Keratinocyte (primary cell): ENCODE measurements around the gene NUP205. TPM values are rescaled to one million over a fixed set of nuclear protein-coding genes. Genes with fewer than 3 reads are reported as not detected.

Source experiments
- DNase-seq: peaks from one replicate; pipeline ENCODE4 v3.0.0-alpha.2; 2011; ENCODE audit warnings: low read depth, missing footprints, low spot score
- FAIRE-seq: peaks from 2 replicates; lab custom pipeline; 2011; peaks lifted over from hg19 to GRCh38; lab: Jason Lieb, UNC
- H2AFZ ChIP-seq: 2 replicates; pipeline ENCODE4 v1.6.0; 2012; ENCODE audit warnings: low read length, control low read depth, inconsistent platforms; ENCODE audit not compliant: control insufficient read depth
- H3K27ac ChIP-seq: 2 replicates; pipeline ENCODE4 v1.5.1; 2011; ENCODE audit warnings: low read length; ENCODE audit not compliant: control insufficient read depth, insufficient read depth
- H3K27me3 ChIP-seq: 3 replicates; pipeline ENCODE4 v1.6.0; 2011; ENCODE audit warnings: low read length; ENCODE audit not compliant: control insufficient read depth, insufficient read depth; ENCODE audit errors: extremely low read depth
- H3K36me3 ChIP-seq, 2 experiments: 2 replicates in 1 of 2; 3 replicates in 1 of 2; pipeline ENCODE4 v1.5.1; 2011; ENCODE audit warnings: low read length in 2 of 2, mild to moderate bottlenecking in 1 of 2; ENCODE audit not compliant: control insufficient read depth in 2 of 2, insufficient read depth in 2 of 2; ENCODE audit errors: extremely low read depth in 1 of 2
- H3K4me1 ChIP-seq: 3 replicates; pipeline ENCODE4 v1.5.1; 2011; ENCODE audit warnings: low read length; ENCODE audit not compliant: control insufficient read depth, insufficient read depth; ENCODE audit errors: extremely low read depth
- H3K4me2 ChIP-seq: 3 replicates; pipeline ENCODE4 v1.6.0; 2011; ENCODE audit warnings: low read depth, low read length; ENCODE audit not compliant: control insufficient read depth, insufficient read depth; ENCODE audit errors: extremely low read depth
- H3K4me3 ChIP-seq, 3 experiments: fragments of 200-600 bp in 1 of 3; sonication (generic) in 1 of 3; 2 replicates in 2 of 3; 3 replicates in 1 of 3; pipeline ENCODE4 v1.5.1; 2011 to 2016; ENCODE audit warnings: low read length in 3 of 3, mild to moderate bottlenecking in 3 of 3, control low read depth in 2 of 3, inconsistent platforms in 1 of 3, low read depth in 1 of 3, mixed read lengths in 1 of 3, mixed run types in 1 of 3, moderate library complexity in 1 of 3; ENCODE audit not compliant: control insufficient read depth in 2 of 3, insufficient read depth in 2 of 3; ENCODE audit errors: extremely low read depth in 1 of 3
- H3K79me2 ChIP-seq: 2 replicates; pipeline ENCODE4 v1.6.0; 2012; ENCODE audit warnings: low read length; ENCODE audit not compliant: control insufficient read depth, insufficient read depth
- H3K9ac ChIP-seq: 3 replicates; pipeline ENCODE4 v1.6.0; 2011; ENCODE audit warnings: low read length; ENCODE audit not compliant: control insufficient read depth, insufficient read depth; ENCODE audit errors: extremely low read depth
- H3K9me1 ChIP-seq: 3 replicates; pipeline ENCODE4 v1.6.0; 2011; ENCODE audit warnings: low read length; ENCODE audit not compliant: control insufficient read depth, insufficient read depth; ENCODE audit errors: extremely low read depth
- H3K9me3 ChIP-seq: 2 replicates; pipeline ENCODE4 v1.5.1; 2012; ENCODE audit warnings: low read depth, low read length; ENCODE audit not compliant: control insufficient read depth
- H4K20me1 ChIP-seq: 3 replicates; pipeline ENCODE4 v1.6.0; 2011; ENCODE audit warnings: low read length; ENCODE audit not compliant: control insufficient read depth, insufficient read depth; ENCODE audit errors: extremely low read depth
- EZH2 ChIP-seq: IDR thresholded peaks from one replicate; pipeline ENCODE4 v1.6.1; 2012; ENCODE audit warnings: inconsistent platforms, mild to moderate bottlenecking, low read length, moderate library complexity
- dilution Hi-C: fragments of 300-500 bp; cut with MboI; formaldehyde crosslinking; loops from one replicate; pipeline ENCODE4 v1.7.0; 2020; ENCODE audit warnings: low sequenced_read_pairs; ENCODE audit not compliant: extremely low pct_ligation_motif_present
- polyA plus RNA-seq, 5 experiments: library from polyadenylated mRNA; depleted of rRNA in 3 of 5; stranded (reverse) in 3 of 5; stranded (forward) in 1 of 5; unstranded in 1 of 5; fragments of >200 nt; gene quantifications; 1 replicate in 1 of 5; 2 replicates in 3 of 5; 3 replicates in 1 of 5; pipeline versions ENCODE4 v1.2.1 to v1.2.3, GENCODE V29; 2011 to 2012; ENCODE audit warnings: missing spikeins in 2 of 5, low read depth in 1 of 5, low replicate concordance in 1 of 5
- TF ChIP-seq, protein P1 (sequence below), 3 experiments: IDR thresholded peaks in 1 of 3; conservative IDR thresholded peaks in 1 of 3; optimal IDR thresholded peaks in 1 of 3; 2 replicates in 2 of 3; 3 replicates in 1 of 3; pipeline versions ENCODE3 to v1.5.1; 2011; ENCODE audit warnings: low read length in 3 of 3, mild to moderate bottlenecking in 3 of 3, moderate library complexity in 2 of 3, control low read depth in 1 of 3, inconsistent platforms in 1 of 3; ENCODE audit not compliant: insufficient read depth in 2 of 3; ENCODE audit errors: extremely low read depth in 1 of 3

The NUP205 gene
- polyA plus RNA-seq, 1 donor (not counting 4 experiments of a cell fraction or from before 2014, with no cell fraction given), result 74.6 TPM

DNA sequence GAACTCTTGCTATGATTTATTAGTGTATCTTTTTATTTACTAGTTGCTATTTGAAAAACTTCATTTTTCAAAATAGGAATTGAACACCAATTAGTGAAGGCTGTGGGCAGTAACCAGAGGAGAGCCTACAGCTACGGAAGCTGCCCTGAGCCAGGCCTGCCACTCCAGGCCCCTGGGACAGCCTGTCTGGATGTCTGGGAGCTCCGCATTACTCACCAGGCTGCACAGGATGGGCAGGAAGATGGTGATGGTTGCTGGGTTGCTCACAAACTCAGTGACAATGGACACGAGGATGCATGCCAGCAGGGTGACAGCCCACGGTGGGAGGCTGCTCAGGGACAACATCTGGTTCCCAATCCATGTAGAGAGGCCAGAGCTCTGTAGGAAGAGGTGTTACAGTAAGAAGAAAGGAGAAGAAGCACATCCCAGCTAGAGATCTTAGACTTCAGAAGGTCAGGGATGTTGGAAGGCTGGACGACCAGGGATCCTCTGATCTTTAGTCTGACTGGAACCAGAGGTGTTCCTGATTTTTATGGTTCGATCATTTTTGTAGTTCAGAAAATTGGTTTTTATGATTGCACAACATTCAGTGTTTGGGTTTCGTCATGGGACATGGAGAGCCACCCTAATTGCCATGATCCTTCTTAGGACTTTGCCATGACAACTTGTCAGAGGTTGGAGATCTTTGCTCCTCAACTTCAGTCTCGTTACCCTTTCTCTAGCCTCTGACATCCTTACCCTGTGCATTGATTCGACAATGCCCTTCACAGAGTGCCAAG, 127.8 kb downstream of the NUP205 start:
- dilution Hi-C loops, result no loop called here
- no peak for FAIRE-seq
- no peak overlapping the region for H3K4me2 ChIP-seq

DNA sequence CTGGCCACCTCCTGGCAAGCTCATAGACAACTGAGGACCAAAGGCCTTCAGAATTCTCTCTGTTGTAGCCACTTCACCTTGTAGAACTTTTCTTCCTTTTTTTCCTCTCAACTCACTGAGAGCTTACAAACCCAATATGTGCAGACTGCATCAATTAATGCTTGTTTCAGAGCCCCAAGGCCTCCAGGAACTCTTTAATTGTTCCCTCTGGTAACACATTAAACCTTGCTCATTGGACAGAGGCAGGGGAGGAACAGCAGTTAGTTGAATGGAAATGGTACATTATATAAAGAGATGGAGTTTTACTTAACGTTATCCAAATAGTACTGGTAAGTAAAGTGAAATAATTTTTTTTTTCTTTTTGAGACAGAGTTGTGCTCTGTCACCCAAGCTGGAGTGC, 129.7 kb downstream of the NUP205 start:
- dilution Hi-C loops, result no loop called here
- Histone ChIP-seq H3K4me1 (peaks cover 34% of the 10 kb centered on the region), H3K36me3 (peaks cover 5 to 6% of the 10 kb centered on the region in 2 experiments), H4K20me1 (no peaks in the 10 kb centered on the region), H3K79me2 (peaks cover 1% of the 10 kb centered on the region), H3K27ac (no peak overlapping the region), H3K4me3 (no peak overlapping the region), H2AFZ (no peak overlapping the region), H3K9ac (no peak overlapping the region), H3K27me3 (no peaks in the 10 kb centered on the region), H3K4me2 (no peak overlapping the region), H3K9me1 (no peaks in the 10 kb centered on the region), H3K9me3 (no peaks in the 10 kb centered on the region)
- TF ChIP-seq, protein P1, sequence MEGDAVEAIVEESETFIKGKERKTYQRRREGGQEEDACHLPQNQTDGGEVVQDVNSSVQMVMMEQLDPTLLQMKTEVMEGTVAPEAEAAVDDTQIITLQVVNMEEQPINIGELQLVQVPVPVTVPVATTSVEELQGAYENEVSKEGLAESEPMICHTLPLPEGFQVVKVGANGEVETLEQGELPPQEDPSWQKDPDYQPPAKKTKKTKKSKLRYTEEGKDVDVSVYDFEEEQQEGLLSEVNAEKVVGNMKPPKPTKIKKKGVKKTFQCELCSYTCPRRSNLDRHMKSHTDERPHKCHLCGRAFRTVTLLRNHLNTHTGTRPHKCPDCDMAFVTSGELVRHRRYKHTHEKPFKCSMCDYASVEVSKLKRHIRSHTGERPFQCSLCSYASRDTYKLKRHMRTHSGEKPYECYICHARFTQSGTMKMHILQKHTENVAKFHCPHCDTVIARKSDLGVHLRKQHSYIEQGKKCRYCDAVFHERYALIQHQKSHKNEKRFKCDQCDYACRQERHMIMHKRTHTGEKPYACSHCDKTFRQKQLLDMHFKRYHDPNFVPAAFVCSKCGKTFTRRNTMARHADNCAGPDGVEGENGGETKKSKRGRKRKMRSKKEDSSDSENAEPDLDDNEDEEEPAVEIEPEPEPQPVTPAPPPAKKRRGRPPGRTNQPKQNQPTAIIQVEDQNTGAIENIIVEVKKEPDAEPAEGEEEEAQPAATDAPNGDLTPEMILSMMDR (optimal IDR thresholded peaks at IDR 0.05 in 1 of 3, IDR thresholded peaks at IDR 0.05 in 1 of 3, conservative IDR thresholded peaks at IDR 0.05 in 1 of 3; ENCODE audit: extremely low read depth in 1 of 3, insufficient read depth in 2 of 3, low read length in 3 of 3), result no peak
- no peak for TF ChIP-seq EZH2
- no peak for DNase-seq
- FAIRE-seq, result no peak

More for the DNA sequence above, 127.8 kb downstream of the NUP205 start:
- Histone ChIP-seq H3K9me1 (no peaks in the 10 kb centered on the region), H3K27me3 (no peaks in the 10 kb centered on the region), H3K9me3 (no peaks in the 10 kb centered on the region), H4K20me1 (no peaks in the 10 kb centered on the region), H2AFZ (no peak overlapping the region), H3K79me2 (peaks cover 1% of the 10 kb centered on the region), H3K27ac (no peak overlapping the region), H3K4me3 (no peak overlapping the region), H3K36me3 (peaks cover 6 to 7% of the 10 kb centered on the region in 2 experiments), H3K9ac (no peak overlapping the region), H3K4me1 (peaks cover 32% of the 10 kb centered on the region)
- TF ChIP-seq, protein P1 (optimal IDR thresholded peaks at IDR 0.05 in 1 of 3, IDR thresholded peaks at IDR 0.05 in 1 of 3, conservative IDR thresholded peaks at IDR 0.05 in 1 of 3; ENCODE audit: extremely low read depth in 1 of 3, insufficient read depth in 2 of 3, low read length in 3 of 3), result no peak
- no peak for TF ChIP-seq EZH2
- no peak for DNase-seq
